ENCODE results near the gene TNXB.
"Not testable (repeated sequence)": the region's sequence is repeated elsewhere in the genome, so short reads cannot be mapped to it uniquely, and the experiment has no call there.

Gene TNXB

DNA sequence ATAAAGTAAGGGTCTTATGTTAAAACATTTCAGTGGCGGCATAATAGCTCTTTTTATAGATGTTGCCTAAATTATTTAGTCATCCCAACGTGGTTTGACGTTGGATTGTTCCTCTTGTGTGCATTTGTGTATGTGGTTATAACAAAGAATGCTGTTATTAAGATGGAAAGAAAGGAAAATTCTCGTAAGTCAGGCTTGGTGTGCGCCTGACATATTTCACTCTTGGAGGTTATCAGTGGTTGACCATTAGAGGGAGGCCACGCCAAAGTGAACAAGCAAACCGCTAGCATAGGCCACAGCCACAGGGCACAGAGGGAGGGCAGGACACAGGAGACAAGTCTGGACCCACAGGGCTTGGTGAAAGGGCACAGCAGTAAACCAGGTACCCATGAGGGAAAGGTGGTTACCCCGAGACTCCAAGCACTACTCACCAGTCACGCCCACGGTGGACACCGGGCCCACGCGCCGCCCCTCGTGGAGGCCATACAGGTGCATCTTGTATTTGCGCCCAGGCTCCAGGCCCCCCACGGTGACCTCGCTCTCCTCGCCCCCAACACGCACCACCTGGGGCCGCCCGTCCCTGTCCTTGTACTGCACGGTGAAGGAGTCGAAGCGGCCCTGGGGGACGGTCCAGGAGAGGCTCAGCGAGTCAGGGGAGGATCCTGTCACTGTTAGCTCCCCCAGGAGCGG lies 48.0 kb downstream of the TNXB start:
- H3K4me3 ChIP-seq (replicated peaks in 1 of 2; ENCODE audit: low read depth in 2 of 2, low read length in 2 of 2), result no peak overlapping the region
- DNase-seq (ENCODE audit: low read depth in 2 of 2), result no peak
- no peak for TF ChIP-seq CTCF (IDR thresholded peaks at IDR 0.05; ENCODE audit: low read depth, low read length)

- no peak for DNase-seq (ENCODE audit: low read depth in 2 of 2)
- no peak overlapping the region for H3K4me3 ChIP-seq (replicated peaks in 1 of 2; ENCODE audit: low read depth in 2 of 2, low read length in 2 of 2)
- TF ChIP-seq CTCF (IDR thresholded peaks at IDR 0.05; ENCODE audit: low read depth, low read length), result no peak
These were observed 50.6 kb downstream of the TNXB start for GRCh38 chr6:32058511-32058963.

- TF ChIP-seq CTCF (IDR thresholded peaks at IDR 0.05; ENCODE audit: low read depth, low read length), result no peak
- DNase-seq (ENCODE audit: low read depth in 2 of 2), result no peak
- H3K4me3 ChIP-seq (replicated peaks in 1 of 2; ENCODE audit: low read depth in 2 of 2, low read length in 2 of 2), result no peak overlapping the region
These were observed 51.2 kb downstream of the TNXB start for GRCh38 chr6:32057966-32058365.

GRCh38 chr6:32056254-32056653 lies 52.9 kb downstream of the TNXB start:
- H3K4me3 ChIP-seq (replicated peaks in 1 of 2; ENCODE audit: low read depth in 2 of 2, low read length in 2 of 2), result no peak overlapping the region
- no peak for TF ChIP-seq CTCF (IDR thresholded peaks at IDR 0.05; ENCODE audit: low read depth, low read length)
- no peak for DNase-seq (ENCODE audit: low read depth in 2 of 2)

- not testable (repeated sequence) for H3K4me3 ChIP-seq (replicated peaks in 1 of 2; ENCODE audit: low read depth in 2 of 2, low read length in 2 of 2); DNase-seq (ENCODE audit: low read depth in 2 of 2)
These were observed 53.4 kb downstream of the TNXB start for GRCh38 chr6:32055756-32056155.

GRCh38 chr6:32053314-32053713 lies 55.8 kb downstream of the TNXB start:
- not testable (repeated sequence) for H3K4me3 ChIP-seq (replicated peaks in 1 of 2; ENCODE audit: low read depth in 2 of 2, low read length in 2 of 2); DNase-seq (ENCODE audit: low read depth in 2 of 2)

- DNase-seq (ENCODE audit: low read depth in 2 of 2), result not testable (repeated sequence)
These were observed 56.5 kb downstream of the TNXB start for GRCh38 chr6:32052626-32053025.

DNA sequence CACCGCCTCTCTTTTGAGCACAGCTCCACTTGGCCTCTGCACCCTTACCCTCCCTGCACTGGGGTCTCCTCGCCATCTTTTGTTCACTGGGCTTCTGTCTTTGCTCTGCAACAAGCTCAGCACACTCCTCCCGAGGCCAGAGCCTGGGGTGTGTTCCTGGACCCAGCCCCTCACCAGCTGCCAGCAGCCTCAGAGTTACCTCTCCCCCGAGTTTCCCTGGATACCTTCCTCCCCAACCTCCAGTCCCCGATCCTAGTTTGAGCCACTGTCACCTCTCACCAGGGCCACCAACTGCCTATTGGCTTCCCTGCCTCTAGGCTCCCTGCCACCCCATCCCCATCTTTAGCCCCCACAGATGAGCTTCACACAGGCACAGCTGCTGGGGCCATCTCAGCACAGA lies 58.6 kb downstream of the TNXB start:
- no peak for DNase-seq (ENCODE audit: low read depth in 2 of 2)
- no peak for TF ChIP-seq CTCF (IDR thresholded peaks at IDR 0.05; ENCODE audit: low read depth, low read length)
- H3K4me3 ChIP-seq (replicated peaks in 1 of 2; ENCODE audit: low read depth in 2 of 2, low read length in 2 of 2), result no peak overlapping the region

More at GRCh38 chr6:32052626-32053025, 56.5 kb downstream of the TNXB start:
- H3K4me3 ChIP-seq (replicated peaks in 1 of 2; ENCODE audit: low read depth in 2 of 2, low read length in 2 of 2), result not testable (repeated sequence)

GRCh38 chr6:32049736-32050135 lies 59.4 kb downstream of the TNXB start:
- DNase-seq (ENCODE audit: low read depth in 2 of 2); H3K4me3 ChIP-seq (replicated peaks in 1 of 2; ENCODE audit: low read depth in 2 of 2, low read length in 2 of 2): not testable (repeated sequence)

DNA sequence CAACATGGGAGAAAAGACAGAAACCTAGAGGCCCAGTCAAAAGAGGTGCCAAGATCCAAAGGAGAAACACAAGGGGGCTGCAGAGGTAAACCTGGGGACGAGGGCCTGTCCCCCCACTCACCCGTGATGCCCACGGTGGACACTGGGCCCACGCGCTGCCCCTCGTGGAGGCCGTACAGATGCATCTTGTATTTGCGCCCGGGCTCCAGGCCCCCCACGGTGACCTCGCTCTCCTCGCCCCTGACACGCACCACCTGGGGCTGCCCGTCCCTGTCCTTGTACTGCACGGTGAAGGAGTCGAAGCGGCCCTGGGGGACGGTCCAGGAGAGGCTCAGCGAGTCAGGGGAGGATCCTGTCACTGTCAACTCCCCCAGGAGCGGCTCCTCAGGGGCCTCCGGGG lies 60.0 kb downstream of the TNXB start:
- H3K4me3 ChIP-seq (replicated peaks in 1 of 2; ENCODE audit: low read depth in 2 of 2, low read length in 2 of 2); DNase-seq (ENCODE audit: low read depth in 2 of 2): not testable (repeated sequence)
